HG03103 (cell line): Measurements from ENCODE around the gene C22orf15.
A peak's percentile ranks its signal among the peaks of the same experiment; 100 is the strongest.

Experiments
- ATAC-seq: cut with Tn5 transposase; IDR thresholded peaks from one replicate; pipeline ENCODE4 v1.9.1; 2021; ENCODE audit warnings: low read depth; ENCODE audit not compliant: unreplicated experiment

Gene C22orf15

GRCh38 chr22:23786752-23787599 lies 24.2 kb downstream of the C22orf15 start, which contains the start of gene SMARCB1:
Gene SMARCB1, plus strand, starts transcription at chr22:23786966. Its CDS starts 204 bp downstream, at chr22:23787170.
- peak; percentile 71 for ATAC-seq

- no peak for ATAC-seq
Measured at GRCh38 chr22:23787600-23787896, 24.8 kb downstream of the C22orf15 start.

DNA sequence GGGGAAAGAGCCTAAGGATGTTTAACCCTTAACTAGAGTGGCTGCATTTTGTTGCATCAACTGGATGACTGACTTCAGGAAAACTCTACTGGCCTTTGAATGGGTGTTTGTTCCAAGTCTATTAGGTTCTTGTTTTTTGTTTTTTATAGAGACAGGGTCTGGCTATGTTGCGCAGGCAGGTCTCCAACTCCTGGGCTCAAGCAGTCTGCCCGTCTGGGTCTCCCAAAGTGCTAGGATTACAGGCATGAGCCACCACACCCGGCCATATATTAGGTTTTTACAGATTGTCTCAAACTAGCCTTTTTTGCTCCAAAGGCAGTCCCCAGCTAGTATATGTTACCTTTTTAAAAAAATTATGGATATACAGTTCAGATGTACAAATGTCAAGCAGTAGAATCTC lies 25.1 kb downstream of the C22orf15 start:
- ATAC-seq: no peak

DNA sequence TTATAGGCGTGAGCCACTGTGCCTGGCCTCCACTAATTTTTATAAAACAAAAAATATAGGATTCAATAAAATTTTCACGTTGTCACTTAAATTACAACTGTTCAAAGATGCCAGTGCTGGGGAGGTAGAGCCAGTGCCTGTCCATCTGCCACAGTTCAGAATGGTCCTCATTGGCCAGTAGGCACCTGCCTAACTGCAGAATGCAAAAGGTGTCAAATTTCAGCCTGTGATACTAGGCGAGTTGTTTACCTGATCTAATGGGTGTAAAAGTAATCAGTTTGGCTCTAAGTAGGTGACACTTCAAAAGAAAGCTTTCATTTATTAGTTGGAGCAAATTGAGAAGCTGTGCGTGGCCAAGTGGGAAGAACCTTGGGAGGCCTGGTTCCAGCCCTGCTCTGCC lies 26.3 kb downstream of the C22orf15 start:
- no peak for ATAC-seq

DNA sequence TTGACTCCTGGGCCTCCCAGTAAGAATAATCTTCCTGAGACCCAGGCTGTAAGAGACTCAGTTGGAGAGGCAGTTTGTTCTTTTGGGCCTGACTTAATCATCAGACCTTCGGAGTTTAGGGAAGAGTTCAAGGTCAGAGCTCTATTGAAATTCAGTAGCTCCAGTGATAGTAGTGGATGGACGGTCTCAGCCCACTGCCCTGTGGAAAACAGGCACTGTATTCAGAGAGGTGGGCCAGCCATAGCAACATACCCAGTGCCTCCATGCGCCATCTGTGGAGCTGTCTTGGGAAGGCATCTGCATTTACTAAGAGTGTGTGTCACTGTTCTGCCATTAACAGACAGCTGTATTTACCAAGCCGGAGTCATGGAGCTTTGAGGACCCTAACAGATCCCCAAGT lies 26.8 kb downstream of the C22orf15 start:
- ATAC-seq: no peak

DNA sequence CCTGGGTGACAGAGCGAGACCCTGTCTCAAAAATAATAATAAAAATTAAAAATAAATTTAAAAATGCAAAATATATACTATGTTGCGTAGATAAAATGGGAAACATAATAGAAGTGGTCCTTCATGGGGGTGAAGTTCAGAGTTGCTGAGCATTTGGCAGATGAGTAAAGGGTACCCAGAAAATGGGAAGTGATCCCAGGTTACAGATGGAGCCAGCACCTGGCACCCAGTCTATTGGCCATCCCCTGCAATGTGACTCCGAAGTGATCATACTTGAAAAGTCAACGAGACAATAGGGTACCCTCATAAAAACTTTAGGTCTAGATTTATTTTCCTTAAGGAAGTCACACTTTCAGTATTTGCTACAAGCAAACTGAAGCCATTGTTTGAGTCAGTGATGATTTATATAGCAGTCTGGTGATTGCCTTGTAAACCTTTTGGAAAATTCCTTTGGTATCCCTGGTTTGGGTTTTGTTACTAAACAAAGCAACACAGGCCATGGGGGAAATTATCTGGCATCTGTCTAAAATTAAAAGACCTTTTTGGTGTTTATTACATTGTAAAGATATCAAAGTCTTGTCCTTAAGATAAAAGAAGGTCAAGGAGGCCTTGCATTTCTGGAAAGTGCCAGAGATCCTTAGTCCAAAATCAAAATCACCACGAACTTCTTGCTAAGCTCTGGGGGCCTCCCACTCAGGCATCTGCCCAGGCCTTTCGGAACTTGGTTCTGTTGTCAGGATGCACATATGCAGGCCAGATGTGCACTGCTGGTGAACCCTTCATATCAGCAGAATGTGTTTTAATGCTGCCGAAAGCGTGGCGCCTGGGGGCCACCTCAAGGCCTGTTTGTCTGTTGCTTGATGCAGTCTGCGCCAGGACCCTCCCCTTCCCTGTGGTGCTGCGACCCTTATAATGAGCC lies 28.3 kb downstream of the C22orf15 start:
- no peak for ATAC-seq

DNA sequence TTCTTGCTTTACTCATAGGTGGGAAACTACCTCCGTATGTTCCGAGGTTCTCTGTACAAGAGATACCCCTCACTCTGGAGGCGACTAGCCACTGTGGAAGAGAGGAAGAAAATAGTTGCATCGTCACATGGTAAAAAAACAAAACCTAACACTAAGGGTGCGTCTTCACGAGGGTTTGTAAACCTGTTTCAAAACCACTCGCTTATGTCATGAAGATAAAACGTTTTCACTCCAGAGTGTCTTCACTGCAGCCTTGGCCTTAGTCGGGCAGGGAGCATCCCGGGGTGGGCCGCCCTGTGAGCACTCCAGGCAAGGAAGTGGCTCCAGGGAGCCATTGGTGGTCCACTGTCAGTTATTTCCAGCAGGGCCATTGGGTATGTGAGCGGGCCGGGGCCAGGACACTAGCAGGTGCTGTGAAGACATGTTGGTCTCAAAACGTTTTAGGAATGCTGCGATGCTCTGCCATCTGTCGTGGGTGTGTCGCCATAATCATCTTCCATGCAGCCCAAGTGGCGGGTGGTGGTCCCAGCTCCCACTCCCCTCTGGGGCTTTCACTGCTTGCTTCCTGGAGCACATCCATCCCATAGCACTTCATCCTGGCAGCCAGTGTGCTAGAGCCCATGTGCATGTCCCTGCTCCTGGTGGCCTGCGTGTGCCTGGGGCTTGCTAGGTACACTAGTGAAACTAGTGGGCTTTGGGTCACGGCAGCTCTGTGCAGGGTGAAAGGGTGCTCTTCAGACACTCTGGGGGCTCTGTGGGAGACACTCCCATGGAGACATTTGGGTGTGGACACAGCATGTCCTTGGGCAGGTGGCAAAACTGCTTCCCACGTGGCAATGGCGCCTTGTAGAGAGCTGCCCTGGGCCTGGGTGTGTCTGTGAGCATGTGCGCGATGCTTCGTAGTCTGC lies 29.2 kb downstream of the C22orf15 start:
- no peak for ATAC-seq

DNA sequence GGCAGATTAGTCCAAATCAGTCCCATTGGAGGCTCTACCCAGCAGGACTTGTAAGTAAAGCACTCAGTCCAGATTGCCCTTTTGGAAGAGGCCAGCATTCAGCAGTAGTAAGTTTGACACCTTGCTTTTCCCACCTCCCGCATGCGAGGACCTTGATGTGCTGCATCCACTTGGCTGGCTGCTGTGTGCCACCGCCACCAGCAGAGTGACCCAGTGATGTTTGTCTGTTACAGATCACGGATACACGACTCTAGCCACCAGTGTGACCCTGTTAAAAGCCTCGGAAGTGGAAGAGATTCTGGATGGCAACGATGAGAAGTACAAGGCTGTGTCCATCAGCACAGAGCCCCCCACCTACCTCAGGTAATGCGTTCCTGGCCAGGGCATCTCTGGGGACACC lies 30.5 kb downstream of the C22orf15 start:
- no peak for ATAC-seq

- no peak for ATAC-seq
Measured at GRCh38 chr22:23796461-23796860, 33.7 kb downstream of the C22orf15 start.

DNA sequence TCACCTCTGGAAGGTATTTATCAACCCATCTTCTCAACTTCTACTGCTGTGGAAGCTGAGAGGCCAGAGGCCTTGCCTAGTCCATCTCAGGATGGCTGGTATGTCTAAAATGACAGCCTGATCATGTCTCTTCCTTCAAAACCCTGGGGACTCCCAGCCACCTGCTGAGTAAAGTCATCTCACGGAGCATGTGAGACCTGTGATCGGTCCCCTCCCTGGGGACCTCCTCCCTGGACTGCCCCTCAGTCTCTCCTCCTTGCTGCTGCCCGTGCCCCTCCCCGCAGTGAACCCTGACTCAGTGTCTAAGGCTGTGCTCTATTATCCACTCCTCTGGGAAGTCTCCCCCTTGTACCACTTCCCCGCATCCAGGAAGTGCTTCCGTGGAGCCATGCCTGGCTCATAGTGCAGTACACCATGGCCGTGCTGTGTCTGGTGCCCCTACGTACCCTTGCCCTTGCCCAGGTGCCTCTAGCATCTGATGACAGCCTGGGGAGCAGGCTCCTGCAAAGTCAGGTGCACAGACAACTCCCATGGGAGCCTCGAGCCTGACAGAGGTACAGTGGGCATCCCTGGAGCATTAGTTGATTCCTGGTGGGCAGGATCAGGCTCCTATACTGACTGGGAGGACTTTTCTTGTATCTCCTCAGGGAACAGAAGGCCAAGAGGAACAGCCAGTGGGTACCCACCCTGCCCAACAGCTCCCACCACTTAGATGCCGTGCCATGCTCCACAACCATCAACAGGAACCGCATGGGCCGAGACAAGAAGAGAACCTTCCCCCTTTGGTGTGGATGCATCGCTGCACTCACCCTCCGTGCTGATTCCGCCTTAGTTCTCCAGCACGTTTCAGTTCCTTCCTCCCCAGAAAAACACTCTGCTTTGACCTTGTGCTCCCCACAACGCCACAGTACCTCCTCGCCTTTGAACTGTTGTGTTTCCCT lies 37.8 kb downstream of the C22orf15 start:
- ATAC-seq: no peak

GRCh38 chr22:23801238-23801821 lies 38.5 kb downstream of the C22orf15 start:
- no peak for ATAC-seq

- no peak for ATAC-seq
Measured at GRCh38 chr22:23801886-23802377, 39.1 kb downstream of the C22orf15 start.

- ATAC-seq: no peak
Measured at GRCh38 chr22:23803001-23803819, 40.4 kb downstream of the C22orf15 start.

DNA sequence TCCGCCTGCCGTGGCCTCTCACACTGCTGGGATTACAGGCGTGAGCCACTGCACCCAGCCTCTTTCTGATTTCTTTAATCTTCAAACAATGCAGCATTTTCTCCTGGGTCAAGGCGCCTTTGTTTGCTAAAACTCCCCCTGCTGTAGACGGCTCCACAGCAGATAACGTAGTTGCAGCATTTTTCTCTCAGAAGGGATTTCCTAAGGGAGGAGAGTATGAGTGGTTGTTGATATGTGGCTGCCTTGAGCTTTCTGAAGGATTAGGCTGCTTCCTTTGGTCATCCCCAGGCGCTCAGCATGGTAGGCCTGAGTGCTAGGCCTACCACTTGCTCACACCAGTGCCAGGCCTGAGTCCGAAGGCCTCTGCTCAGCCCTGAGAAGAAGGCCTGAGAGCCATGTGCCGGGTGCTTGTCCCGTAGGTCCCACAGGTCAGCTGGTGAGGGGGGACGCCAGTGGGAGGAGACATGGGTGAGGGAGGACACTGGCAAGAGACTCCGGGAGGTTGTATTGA lies 42.0 kb downstream of the C22orf15 start:
- no peak for ATAC-seq

DNA sequence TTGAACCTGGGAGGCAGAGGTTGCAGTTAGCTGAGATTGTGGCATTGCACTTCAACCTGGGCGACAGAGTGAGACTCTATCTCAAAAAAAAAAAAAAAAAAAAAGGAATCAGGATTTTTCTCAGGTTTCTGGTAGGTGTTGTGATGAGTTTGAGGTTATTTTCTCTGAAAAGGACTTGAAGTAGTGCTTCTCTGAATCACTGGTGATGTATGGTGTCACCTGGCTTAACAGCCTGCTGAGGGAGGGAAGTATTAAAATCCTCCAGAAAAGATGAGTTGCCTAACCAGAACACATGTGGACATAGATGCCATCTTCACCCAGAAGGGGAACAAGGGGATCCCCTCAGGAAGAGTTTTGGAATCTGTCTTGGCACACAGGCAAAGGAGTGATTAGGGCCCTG lies 44.0 kb downstream of the C22orf15 start:
- no peak for ATAC-seq

GRCh38 chr22:23812378-23812777 lies 49.6 kb downstream of the C22orf15 start:
- no peak for ATAC-seq
